Left hindlimb (tissue), 1 donor: ENCODE measurements around the gene MAN2A1.
"Not testable (repeated sequence)": the region's sequence is repeated elsewhere in the genome, so short reads cannot be mapped to it uniquely, and the experiment has no call there.

Experiments used
- DNase-seq: peaks from one replicate; pipeline ENCODE4 v3.0.0-alpha.2; 2018

Gene MAN2A1

DNA sequence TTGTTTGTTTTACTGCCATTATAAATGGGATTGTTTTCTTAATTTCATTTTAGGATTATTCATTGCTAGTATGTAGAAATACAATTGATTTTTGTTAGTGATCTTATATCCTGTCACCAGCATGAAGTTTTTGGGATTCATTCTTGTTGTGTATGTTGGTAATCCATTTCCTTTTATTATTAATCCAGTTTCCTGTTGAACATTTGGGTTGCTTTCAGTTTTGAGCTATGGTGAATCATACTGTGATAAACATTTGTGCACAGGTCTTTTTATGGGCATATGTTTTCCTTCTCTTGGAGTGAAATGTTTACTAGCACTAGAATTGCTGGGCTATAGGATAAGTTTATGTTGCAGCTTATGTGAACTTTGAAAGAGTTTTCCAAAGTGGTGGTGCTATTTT is 69.6 kb downstream of the MAN2A1 start:
- no peak for DNase-seq

DNA sequence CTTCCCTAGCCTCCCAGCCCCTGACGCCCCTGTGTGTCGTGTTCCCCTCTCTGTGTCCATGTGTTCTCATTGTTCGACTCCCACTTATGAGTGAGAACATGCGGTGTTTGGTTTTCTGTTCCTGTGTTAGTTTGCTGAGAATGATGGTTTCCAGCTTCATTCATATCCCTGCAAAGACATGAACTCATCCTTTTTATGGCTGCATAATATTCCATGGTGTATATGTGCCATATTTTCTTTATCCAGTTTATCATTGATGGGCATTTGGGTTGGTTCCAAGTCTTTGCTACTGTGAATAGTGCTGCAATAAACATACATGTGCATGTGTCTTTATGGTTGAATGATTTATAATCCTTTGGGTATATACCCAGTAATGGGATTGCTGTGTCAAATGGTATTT is 70.4 kb downstream of the MAN2A1 start:
- not testable (repeated sequence) for DNase-seq

GRCh38 chr5:109762821-109763220 is 73.1 kb downstream of the MAN2A1 start:
- no peak for DNase-seq

GRCh38 chr5:109767184-109767995 is 77.7 kb downstream of the MAN2A1 start:
- DNase-seq = no peak

DNA sequence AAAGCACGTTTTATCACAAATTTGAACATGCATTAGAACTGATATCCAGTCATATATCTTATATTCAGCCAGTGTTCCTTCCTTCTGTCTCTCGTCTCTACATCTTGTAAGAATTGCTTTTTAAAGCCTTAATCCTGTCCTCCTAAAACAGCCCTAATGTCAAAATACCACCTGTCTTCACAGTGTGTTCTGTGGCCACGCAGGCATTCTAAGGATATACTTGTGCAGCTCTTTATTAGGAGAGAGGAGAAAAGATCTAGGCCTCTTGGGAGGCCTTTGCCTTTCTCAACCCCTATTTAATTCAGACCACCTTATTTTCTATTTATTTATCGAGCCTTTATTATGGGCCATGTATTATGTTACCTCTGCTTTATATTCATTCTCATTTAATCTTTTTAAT is 78.3 kb downstream of the MAN2A1 start:
- DNase-seq = no peak

DNA sequence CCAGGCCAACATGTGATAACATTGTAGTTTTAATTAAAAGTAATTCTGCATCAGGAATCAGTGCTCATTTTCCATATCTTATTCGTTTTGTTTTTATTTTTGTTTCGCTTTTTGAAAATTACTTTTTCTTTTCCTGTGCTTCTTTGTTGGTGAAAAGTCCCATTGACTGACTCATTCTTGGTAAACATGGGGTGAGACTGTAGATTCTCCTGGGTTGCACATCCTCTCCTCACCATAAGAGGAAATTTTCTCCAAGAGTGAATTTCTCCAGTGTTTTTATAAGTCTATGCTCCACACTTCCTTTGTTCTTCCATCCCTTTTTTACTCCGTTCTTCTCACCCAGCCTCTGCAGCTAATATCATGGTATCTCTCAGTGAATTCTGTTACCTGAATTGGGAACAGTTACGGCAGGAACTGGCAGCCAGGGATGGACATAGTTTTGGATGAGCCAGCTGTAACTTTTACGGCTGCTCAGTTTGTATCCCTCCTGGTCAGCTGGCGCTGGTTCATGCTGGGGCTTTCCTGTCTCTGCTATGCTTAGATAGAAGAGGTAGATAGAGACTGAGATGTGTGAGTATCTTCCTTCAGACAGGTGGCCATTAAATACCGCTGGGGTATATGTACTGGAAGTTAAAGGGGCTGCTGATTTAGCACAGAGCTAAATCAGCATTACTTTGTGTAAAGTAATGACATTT is 80.0 kb downstream of the MAN2A1 start:
- DNase-seq = no peak

GRCh38 chr5:109775130-109775529 is 85.4 kb downstream of the MAN2A1 start:
- DNase-seq = no peak

DNA sequence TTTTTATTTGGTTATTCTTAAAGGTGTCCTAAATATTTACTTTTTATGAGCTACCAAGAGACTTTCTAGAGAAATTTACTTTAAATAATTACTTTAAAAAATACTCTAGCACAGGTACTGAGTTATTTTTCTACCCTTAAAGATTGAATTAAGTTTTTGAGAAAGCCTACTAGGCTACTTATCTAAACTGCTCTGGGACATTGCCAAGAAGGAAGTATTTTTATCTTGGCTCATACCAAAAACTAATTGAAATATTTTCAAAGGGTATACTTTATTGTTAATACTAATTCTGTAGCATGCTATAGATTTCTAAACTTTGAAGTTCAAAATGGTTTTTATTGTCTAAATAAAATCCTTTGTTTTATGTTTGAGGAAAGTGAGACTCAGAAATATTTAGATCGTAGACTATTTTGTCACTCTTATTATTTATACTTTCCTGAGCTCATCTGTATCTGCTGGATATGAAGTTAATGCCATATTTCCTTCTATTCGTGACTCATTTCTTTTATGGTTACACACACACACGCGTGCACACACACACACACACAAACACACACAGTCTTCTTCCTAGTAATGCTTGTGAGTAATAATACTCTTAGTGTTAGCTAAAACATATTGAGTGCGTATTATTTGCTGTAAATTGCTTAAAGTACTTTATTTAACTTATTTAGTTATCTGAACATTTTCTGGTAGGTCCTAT is 89.5 kb downstream of the MAN2A1 start:
- DNase-seq = no peak

DNA sequence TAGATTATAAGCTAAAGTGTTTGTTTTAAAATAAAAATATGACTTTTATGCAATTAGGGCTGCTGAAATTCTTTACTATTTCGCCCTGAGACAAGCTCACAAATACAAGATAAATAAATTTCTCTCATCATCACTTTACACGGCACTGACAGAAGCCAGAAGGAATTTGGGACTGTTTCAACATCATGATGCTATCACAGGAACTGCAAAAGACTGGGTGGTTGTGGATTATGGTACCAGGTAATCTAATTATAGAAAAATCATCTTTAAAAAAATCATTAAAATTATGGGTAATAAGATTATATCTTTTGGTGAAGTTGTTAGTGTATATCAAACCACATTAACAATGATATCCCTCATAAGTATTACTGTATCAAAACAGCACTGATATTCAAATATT is 95.0 kb downstream of the MAN2A1 start:
- no peak for DNase-seq

- no peak for DNase-seq
Observed at GRCh38 chr5:109786206-109786855, 96.6 kb downstream of the MAN2A1 start.

DNA sequence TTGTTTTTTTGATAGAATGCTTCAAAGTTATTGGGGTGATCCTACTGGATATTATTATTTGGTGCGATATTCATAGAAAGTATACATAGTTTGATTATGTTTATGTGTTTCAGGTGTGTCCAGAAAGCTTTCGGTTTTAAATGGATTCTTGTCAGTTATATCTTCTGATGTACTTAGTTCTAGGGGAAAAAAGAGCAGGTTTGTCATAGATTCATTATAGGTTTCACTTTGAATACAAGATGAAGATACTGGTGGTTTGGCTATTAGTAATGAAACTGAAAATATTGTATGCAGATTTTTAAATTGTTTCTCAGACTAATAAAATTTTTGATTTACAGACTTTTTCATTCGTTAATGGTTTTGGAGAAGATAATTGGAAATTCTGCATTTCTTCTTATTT is 98.9 kb downstream of the MAN2A1 start:
- no peak for DNase-seq

GRCh38 chr5:109792613-109793012 is 102.9 kb downstream of the MAN2A1 start:
- DNase-seq = no peak

DNA sequence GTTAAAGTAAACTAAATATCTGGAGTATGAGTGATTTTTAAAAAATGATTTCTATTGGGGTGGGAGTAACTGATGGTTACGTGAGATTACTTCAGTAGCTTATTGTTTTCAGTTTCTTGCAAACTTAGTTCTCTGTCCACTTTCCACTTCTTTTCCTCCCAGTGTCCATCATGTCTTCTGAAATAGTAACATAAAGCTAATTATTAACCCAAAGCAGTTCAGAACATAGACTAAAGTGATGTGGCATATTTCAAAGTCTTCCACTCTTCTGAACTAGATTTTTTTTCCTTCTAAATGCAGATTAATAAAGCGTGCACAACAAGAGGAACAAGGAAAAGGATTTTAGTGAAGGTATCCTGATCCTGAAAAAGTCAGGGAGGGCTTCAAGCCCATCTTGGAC is 114.1 kb downstream of the MAN2A1 start:
- DNase-seq = no peak

- DNase-seq = no peak
Observed at GRCh38 chr5:109805472-109805871, 115.7 kb downstream of the MAN2A1 start.

DNA sequence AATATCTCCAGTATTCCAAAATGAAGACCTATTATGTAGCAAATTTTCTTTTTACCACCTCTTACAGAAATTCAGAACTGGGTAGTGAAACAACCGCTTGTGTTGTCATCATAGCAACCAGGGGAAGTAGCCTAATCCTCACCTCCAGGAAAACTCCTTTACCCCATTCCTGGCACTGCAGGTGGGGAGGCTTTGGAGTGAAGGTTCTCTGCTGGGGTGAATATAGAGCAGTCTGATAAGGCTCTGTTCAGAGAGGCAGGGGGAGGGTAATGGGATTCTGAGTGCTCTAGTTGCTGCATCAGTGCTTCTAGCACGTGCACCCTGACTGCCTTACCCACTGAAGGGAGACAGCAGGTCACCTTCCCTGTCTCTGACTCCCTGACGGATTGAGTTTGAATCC is 116.2 kb downstream of the MAN2A1 start:
- DNase-seq = no peak

- no peak for DNase-seq
Observed at GRCh38 chr5:109812698-109813097, 123.0 kb downstream of the MAN2A1 start.

- DNase-seq = no peak
Observed at GRCh38 chr5:109816732-109817131, 127.0 kb downstream of the MAN2A1 start.

GRCh38 chr5:109819878-109820277 is 130.2 kb downstream of the MAN2A1 start:
- DNase-seq = no peak

- DNase-seq = no peak
Observed at GRCh38 chr5:109823597-109823996, 133.9 kb downstream of the MAN2A1 start.

GRCh38 chr5:109825450-109825849 is 135.7 kb downstream of the MAN2A1 start:
- no peak for DNase-seq

GRCh38 chr5:109826426-109826825 is 136.7 kb downstream of the MAN2A1 start:
- no peak for DNase-seq

GRCh38 chr5:109829331-109829730 is 139.6 kb downstream of the MAN2A1 start:
- DNase-seq = no peak

DNA sequence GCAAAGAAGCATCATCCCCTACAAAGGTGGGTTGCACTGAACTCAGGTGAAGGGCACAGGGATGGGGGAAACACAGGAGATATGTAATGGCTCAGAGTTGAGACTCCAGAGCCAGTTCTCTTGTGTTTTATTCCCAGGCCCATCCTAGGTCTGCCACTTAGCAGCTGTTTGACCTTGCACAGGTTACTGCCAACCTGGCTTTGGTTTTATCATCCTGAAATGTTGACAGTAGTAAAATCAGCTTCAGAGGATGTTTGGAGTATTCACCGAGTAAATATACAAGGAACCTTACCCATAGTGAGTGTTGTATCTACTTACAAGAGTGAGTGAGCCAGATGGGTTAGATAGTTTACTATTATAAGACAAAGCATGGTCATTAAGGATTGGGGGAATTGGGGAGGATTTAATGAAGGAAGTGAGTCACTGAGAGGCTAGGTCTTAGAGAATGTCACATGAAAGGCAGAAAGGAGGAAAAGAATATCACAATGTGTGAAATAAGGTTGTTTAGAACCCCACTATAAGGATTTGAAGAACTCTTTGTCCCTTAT is 141.3 kb downstream of the MAN2A1 start:
- DNase-seq = no peak
